C1 segment of cervical spinal cord (tissue), 14 donors: Measurements from ENCODE around the gene CAMTA2.
A peak's percentile ranks its signal among the peaks of the same experiment; 100 is the strongest.
"Not testable (repeated sequence)": the region's sequence is repeated elsewhere in the genome, so short reads cannot be mapped to it uniquely, and the experiment has no call there.

ENCODE experiments used
- DNase-seq, 14 donors: peaks; one replicate each; lab custom pipeline; 2025; lab: John Stamatoyannopoulos, UW

CAMTA2 gene

GRCh38 chr17:4934173-4934979, 53.1 kb downstream of the CAMTA2 start:
- DNase-seq = peak in 1 of 14 donors; percentile 28

DNA sequence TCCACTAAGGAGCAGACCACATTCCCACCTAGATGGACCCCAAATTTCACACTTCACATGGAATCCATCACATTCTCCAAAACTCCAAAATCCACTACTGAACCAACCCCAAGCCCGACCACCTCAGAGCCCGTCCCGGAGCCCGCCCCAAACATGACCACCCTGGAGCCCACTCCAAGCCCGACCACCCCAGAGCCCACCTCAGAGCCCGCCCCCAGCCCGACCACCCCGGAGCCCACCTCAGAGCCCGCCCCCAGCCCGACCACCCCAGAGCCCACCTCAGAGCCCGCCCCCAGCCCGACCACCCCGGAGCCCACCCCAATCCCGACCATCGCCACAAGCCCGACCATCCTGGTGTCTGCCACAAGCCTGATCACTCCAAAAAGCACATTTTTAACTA, 53.8 kb downstream of the CAMTA2 start:
- DNase-seq = no peak

DNA sequence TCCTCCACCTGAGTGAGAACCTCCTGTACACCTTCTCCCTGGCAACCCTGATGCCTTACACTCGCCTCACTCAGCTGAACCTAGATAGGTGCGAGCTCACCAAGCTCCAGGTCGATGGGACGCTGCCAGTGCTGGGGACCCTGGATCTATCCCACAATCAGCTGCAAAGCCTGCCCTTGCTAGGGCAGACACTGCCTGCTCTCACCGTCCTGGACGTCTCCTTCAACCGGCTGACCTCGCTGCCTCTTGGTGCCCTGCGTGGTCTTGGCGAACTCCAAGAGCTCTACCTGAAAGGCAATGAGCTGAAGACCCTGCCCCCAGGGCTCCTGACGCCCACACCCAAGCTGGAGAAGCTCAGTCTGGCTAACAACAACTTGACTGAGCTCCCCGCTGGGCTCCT, 54.7 kb downstream of the CAMTA2 start:
- no peak for DNase-seq

- no peak for DNase-seq
These were observed 55.5 kb downstream of the CAMTA2 start, which contains the start of gene GP1BA for GRCh38 chr17:4931963-4932362. Gene GP1BA (plus strand): TSS chr17:4932277. CDS start chr17:4932605, 328 bp downstream.

DNA sequence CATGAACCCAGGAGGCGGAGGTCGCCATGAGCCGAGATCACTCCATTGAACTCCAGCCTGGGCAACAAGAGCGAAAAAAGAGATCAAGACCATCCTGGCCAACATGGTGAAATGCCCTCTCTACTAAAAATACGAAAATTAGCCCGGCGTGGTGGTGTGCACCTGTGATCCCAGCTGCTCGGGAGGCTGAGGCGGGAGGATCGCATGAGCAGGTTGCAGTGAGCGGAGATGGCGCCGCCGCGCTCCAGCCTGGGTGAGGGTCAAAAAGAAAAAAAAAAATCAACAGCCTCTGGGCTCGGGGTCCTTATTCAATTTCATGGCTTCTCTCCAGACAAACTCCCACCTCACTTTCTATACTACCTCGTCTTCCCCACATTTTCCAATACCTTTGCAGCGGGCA, 58.6 kb downstream of the CAMTA2 start:
- DNase-seq = no peak

GRCh38 chr17:4926577-4927335, 60.7 kb downstream of the CAMTA2 start:
- not testable (repeated sequence) for DNase-seq

DNA sequence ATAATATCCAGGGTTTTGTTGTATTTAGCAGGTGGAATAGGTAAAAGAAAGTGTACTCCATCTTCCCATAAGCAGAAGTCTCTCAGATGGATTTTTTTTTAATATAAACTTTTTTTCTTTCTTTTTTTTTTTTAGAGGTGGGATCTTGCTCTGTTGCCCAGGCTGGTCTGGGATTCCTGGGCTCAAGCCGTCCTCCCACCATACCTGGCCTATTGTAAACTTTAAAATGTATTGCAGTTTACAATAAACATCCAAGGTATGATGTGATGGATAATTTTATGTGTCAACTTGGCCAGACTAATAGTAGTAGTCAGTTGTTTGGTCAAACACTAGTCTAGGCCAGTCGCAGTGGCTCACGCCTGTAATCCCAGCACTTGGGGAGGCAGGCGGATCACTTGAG, 66.2 kb downstream of the CAMTA2 start:
- no peak for DNase-seq

DNA sequence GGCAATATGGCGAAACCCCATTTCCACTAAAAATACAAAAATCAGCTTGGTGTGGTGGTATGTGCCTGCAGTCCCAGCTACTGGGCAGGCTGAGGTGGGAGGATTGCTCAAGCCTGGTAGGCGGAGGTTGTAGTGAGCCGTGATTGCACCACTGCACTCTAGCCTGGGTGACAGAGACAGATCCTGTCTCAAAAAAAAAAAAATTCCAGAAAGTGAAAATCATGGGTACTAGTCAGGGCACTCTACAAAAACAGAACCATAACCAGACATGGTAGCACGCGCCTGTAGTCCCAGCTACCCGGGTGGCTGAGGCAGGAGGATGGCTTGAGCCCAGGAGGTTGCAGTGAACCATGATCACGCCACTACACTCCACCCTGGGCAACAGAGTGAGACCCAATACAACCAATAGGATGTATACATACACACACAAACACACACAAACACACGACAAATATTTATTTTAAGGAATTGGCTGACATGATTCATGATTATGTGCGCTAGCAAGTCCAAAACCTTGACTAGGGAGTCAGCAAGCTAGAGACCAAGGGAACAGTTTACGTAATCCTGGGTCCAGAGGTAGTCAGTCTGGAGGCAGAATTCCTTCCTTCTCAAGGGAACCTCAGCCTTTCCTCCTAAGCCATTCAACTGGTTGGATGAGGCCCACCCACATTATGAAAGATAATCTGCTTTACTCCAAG, 67.0 kb downstream of the CAMTA2 start:
- DNase-seq = no peak

- DNase-seq = no peak
These were observed 67.9 kb downstream of the CAMTA2 start for GRCh38 chr17:4919511-4920047.
